Stimulated activated naive CD4-positive, alpha-beta T cell (primary cell): ENCODE results near the gene SULT1A1.
A peak's percentile ranks its signal among the peaks of the same experiment; 100 is the strongest.
"Not testable (repeated sequence)": the region's sequence is repeated elsewhere in the genome, so short reads cannot be mapped to it uniquely, and the experiment has no call there.

Experiments used
- DNase-seq, 6 experiments: peaks; one replicate each; lab custom pipeline; 2025; lab: John Stamatoyannopoulos, UW

SULT1A1 gene

DNA sequence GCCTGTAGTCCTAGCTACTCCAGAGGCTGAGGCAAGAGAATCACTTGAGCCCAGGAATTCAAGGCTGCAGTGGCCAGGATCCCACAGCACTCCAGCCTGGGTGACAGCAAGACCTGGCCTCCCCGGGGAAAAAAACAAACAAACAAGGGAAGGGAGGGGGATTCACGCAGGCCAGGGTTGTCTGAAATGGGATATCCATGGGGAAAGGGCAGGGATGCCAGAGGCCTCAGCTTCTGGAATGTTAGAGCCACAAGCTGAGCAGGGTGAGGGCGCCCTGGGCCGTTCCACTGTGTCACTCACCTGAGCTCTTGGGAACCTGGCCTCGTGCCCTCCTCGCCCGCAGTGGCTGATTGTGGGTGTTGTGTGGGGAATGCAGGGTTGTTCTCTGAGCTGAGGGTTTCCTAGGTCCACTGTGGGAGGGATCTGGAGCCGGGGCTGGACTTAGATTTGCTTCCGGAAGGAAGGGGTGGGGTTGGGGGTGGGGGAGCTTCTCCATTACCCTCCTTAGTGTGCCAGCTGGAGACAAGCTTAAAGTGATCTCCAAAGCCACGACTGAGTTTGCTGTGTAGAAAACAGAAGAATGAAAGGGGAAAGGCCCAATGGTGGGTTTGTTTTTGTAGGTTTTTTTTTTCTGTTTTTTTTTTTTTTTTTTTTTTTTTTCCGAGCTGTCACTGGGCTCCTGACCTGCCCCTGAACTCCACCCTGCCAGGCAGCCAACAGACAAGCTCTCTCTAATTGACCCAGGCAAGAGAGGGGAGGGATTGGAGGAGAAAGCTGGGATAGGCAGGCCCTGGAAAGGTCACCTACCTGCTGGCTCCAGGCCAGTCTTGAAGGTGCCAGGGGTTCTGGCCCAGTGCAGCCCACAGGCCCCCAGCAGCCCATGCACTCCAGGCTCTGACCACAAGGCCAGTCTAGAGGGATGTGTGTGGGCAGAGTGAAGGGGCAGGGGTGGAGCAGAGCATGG, at the start of gene SULT1A1:
Gene SULT1A1, minus strand, starts transcription at position 414 of the 964 bp plus-strand sequence. CDS start 1,189 bp downstream, outside the sequence.
- DNase-seq = peak in 1 of 6 experiments; percentile 13

DNA sequence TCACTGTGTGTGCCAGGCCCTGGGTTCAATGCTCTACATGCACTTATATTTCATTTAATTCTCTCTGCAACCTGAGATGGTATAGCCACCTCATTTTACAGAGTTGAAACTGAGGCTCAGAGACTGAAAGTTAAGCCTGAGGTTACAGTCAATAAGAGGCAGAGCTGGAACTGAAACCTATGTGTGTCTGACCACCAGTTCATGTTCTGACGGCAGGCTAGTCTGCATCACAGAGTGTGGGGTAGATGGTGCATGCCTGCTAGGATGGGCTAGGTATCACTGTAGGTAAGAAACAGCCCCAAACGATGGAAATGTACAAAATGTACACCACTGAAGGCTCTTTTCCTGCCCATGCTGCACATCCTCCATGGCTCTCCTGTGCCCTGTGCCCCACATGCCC, 30.1 kb upstream of the SULT1A1 start:
- DNase-seq = not testable (repeated sequence)

DNA sequence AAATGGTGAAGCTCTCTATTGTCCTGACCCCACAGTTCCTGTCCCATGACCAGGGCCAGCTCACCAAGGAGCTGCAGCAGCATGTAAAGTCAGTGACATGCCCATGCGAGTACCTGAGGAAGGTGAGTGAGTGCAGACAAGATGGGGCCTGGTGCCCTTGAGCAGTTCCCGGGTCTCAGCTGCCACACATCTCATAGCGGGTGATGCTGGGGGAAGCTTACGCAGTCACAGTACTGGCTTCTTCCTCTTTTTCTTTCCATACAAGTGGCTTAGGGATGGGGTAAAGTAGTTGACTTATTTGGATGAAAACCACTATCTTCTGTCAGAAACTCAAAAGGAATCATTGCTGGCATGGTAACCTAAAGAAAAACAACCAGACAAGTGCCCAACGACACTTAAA, 28.5 kb upstream of the SULT1A1 start:
- not testable (repeated sequence) for DNase-seq

DNA sequence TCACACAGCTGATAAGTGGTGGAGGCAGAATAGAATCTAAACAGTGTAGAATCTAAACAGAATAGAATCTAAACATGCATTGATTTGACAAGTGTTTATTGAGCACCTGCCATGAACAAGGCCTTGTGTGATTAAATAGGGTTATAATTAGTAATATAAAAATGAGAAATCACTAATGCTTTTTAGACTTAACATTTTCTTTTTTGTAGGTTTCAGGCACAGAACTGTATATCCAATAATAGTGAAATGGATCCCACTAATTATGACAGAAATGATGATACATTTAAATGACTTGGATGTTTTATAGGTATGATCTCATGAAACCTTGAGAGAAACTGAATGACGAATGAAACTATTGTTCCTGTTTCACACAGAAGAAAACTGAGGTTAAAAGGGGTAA, 27.9 kb upstream of the SULT1A1 start, which contains the start of gene NPIPB8:
Gene NPIPB8, plus strand, starts transcription at position 301 of the 400 bp plus-strand sequence. CDS start 296 bp downstream, outside the sequence.
- not testable (repeated sequence) for DNase-seq

DNA sequence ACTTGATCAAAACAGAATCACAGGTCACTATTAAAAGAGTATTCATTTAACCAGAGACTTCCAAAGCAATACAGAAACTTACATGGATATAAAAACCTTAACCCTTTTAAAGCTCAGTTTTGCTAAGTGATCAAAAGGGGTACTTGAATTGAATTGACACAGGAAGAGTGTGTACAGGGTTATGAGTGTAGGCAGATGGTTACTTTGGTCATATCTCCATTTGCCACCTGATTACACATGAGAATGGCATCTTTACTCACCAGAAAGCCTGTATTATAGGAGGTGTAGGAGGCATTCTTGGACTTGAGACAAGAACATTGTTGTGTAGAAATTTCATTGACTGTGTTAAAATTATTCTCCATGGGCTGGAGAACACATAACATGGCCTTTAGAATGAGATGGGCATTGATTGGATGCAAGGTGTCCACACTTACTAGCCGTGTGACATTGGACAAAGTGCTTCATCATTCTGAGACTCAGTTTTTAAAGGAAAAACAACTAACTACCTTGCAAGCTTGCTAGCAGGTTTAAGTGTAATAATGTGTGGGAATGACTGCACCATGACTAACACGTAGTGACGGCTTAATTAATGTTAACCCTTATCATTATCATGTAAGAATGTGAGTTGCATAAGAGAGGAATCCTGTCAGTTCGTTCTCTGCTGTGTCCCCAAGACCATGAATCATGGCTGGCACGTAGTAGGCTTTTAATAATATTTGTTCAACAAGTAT, 26.4 kb upstream of the SULT1A1 start:
- not testable (repeated sequence) for DNase-seq

DNA sequence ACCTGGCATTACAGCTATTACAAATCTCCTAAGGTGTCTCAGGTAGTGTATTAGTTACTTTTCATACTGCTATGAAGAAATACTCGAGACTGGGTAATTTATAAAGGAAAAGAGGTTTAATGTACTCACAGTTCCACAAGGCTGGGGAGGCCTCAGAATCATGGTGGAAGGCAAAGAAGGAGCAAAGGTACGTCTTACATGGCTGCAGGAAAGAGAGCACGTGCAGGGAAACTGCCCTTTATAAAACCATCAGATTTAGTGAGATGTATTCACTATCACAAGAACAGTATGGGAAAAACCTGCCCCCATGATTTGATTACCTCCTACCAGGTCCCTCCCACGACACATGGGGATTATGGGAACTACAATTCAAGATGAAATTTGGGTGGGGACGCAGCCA, 21.1 kb upstream of the SULT1A1 start:
- DNase-seq = not testable (repeated sequence)

DNA sequence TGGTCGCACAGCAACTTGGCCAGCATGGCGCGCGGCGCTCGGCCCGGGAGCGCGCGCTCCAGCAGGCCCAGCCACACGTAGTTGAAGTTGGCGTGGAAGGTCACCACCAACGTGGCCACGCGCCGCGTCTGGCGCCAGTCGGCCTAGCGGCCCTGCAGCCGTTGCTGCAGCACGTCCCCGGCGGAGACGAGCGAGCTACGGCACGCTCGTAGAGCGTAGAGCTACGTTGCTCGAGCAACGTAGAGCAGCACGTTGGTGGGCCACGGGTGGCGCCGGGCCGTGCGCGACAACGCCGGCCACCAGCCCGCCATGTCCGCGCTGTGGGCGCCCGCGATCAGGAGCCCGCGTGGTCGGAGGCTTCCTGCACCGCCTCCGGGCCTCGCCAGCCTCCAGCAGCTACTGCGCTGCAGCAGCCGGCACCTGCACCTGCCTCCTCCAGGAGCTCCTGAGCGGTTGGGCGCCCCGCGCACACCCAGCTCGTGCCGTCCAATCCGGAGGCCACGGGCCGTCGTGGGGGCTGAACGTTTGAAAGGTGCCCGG, 13.4 kb upstream of the SULT1A1 start:
- peak; percentile 48 to 71 (median 62) for DNase-seq

DNA sequence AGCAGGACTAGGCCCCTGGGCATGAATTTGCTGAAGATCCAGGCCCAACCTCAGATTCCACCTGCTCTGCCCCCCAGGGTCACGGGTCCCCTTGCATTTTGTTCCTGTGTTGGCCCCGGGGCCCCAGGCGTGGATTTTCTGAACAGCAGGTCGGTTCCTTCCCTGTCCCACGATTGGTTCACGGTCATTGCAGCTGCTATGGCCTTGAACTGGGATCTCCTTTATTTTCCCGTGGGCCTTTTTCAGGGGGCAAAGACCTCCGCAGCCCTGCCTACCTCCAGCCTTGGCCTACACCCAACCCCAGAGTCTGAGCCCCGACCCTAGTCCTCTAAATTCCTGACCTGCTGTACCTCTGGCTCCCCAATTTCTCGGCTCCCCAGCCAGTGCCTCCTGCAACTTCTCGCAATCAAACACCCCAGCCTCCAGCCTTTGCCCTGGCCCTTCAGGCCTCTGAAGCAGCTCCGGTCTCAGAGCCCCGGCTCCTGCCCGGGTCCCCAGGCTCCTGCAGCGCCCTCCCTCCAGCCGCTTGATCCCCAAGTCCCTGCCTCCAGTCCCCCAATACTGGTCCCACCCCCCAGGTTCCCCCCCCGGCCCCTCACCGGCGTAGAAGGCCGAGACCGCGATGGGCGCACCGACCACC, 12.8 kb upstream of the SULT1A1 start:
- peak in 1 of 6 experiments; percentile 28 for DNase-seq

DNA sequence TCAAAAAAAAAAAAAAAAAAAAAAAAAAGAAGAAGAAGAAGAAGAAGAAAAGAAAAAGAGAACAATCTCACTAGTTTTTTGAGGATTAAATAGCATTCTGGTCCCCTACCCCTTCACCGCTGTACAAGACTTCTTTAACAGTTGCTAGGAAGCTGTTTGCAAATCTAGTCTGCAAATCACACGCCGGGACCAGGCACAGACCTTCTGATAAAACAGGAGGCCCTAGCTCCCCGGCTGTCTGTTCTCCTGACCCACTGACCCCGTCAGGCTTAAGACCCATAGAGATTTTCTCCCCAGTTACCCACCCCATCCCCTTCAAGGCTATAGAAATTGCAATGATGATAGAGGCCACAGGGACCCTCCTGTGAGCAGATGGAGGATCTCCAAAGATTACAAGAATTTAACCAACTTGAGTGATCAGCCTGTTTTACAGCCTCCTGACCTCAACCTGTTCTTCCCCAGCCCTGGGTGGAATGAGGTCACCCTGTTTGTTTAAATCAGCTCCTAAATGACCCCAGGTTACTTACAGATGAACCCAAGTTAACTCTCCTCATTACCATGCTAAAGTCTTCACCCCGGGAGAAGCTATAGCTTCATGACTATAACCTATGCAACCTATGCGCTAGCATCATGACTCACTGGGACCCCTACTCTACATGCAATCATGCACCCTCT, 11.8 kb upstream of the SULT1A1 start:
- no peak for DNase-seq

DNA sequence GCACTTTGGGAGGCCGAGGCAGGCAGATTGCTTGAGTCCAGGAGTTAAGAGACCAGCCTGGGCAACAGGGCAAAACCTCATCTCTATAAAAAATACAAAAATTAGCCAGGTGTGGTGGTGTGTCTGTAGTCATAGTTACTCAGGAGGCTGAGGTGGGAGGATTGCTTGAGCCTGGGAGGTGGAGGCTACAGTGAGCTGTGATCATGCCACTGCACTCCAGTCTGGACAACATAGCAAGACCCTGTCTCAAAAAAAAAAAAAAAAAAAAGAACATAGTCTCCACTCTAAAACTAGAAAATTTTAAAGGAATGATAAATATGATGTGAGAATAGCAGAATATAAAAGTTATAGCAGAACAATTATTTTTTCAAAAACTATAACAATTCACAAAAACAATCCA, 10.5 kb upstream of the SULT1A1 start:
- DNase-seq = not testable (repeated sequence)

DNA sequence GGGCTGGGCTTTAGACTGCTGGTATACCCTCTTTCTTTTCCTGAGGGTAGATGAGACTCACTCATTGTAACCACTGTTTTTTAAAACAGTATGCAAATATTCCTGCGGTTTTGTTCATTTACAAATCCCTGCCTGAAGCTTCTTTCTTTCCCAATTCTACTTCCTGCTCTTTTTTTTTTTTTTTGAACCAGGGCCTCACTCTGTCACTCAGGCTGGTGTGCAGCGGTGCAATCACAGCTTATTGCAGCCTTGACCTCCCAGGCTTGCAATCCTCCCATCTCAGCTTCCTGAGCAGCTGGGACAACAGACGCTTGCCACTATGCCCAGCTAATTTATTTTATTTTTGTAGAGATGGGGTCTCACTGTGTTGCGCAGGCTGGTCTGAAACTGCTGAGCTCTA, 8.0 kb upstream of the SULT1A1 start:
- no peak for DNase-seq

DNA sequence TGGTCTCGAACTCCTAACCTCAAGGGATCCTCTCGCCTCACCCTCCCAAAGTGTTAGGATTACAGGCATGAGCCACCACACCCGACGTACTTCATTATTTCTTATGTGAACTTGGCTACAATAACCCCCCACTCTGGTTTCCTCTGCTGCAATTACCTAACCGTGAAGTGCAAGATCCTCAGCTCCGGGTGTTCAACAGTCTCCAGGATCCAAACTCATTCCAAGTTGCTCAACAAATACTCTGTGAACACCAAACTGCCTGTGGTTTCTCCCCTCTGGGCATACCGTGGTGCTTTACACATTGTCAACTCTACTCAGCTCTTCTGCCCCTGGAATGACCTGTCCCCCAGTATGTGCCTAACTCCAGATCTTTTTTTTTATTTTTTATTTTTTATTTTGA, 6.8 kb upstream of the SULT1A1 start:
- DNase-seq = no peak

DNA sequence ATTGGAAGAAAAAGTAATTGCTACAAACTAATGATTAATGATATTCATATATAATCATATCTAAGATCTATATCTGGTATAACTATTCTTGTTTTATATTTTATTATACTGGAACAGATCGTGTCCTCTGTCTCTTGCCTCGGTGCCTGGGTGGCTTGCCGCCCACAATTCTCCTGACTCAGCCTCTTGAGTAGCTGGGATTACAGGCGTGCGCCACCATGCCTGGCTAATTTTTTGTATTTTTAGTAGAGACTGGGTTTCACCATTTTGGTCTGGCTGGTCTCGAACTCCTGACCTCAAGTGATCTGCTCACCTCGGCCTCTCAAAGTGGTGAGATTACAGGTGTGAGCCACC, 6.4 kb upstream of the SULT1A1 start:
- not testable (repeated sequence) for DNase-seq

DNA sequence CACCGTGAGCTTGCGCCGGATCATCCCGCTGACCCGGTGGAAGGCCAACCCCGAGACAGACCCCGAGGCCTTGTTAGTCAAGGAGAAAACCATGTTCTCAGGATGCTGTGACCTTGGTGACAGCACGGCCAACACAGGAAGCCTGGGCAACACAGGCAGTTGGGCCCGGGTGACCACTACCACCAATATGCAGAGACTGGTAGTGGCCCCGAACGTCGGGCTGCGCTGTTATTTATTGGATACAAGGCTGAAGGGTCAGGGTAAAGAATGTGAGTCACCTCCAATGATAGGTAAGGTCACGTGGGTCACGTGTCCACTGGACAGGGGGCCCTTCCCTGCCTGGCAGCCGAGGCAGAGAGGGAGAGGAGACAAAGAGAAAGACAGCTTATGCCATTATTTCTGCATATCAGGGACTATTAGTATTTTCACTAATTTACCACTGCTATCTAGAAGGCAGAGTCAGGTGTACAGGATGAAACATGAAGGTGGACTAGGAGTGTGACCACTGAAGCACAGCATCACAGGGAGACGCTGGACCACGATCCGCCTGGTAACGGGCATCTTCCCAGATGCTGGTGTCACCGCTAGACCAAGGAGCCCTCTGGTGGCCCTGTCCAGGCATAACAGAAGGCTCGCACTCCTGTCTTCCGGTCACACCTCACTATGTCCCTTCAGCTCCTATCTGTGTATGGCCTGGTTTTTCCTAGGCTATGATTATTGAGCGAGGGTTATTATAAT, 5.8 kb upstream of the SULT1A1 start:
- DNase-seq = peak in 2 of 6 experiments; percentile 4 to 13

DNA sequence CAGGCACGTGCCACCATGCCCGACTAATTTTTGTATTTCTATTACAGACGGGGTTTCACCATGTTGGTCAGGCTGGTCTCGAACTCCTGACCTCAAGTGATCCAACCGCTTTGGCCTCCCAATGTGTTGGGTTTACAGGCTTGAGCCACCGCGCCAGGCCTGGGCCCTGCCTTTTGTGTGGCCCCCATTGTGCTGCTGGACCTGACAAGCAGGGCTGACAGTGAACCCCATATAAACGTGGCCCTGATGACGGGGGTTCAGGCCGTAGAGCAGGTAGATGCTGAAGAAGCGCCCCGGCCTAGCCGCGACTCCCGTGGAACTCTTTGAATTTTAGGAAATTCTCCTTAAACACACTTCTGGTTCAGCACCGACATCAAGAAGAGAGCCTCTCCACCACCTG, 4.7 kb upstream of the SULT1A1 start:
- DNase-seq = not testable (repeated sequence)

DNA sequence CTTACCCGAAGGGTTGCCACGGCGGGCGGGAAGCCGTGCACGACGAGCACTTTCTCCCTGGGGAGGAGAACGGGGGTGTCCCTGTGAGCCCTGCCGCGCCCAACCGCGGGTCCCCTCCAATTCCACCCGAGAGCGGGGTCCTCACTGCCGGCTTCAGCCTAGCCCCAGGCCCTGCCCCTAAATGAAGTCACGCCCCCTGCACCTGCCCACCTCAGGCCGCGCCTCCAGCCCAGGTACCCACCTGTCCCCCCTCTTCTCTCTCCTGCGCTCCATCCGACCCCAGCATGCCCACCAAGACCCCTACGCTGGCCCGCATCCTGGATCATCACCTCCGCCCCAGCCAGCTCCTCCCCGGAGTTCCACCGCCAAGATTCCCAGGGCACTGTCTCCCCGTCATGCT, 4.1 kb upstream of the SULT1A1 start:
- DNase-seq = not testable (repeated sequence)

DNA sequence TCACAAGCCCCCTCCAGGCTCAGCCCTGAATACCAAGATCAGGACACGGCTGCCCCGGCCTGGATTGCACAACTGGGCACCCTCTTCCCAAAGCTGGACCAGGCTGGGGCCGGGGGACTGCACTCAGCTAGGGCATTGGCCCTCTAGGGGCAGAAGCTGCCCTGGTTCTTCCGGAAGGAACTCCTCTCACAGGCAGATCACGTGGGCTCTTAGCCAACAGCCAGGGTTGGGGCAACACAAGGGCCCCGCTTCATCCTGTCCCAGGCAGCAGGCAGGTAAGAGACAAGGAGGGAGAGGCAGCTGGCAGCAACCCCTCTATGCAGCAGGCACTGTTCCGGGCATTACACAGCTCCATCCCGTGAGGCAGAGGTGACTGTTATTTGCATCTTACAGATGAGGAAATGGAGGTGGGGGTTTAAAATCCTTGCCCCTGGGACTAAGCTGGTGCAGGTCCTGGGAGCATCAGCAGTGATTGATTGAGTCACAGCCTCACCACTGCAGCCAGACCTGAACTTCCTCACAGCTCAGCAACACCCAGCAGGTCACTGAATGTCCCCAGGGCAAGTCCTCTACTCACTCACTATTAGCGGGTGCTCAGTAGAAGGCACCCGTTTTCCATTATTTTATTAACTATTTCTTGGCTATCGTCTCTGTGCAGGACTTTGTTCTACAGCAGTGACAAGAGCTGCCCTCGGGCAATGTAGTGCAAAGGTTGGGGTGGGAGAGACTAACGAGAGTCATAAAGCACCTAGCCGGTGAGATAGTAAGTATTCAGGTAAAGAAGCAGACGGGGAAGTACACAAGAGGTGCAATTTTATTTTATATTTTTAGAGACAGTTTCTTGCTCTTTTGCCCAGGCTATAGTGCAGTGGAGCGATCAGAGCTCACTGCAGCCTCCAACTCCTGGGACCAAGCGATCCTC, 2.8 kb upstream of the SULT1A1 start:
- DNase-seq = not testable (repeated sequence)

DNA sequence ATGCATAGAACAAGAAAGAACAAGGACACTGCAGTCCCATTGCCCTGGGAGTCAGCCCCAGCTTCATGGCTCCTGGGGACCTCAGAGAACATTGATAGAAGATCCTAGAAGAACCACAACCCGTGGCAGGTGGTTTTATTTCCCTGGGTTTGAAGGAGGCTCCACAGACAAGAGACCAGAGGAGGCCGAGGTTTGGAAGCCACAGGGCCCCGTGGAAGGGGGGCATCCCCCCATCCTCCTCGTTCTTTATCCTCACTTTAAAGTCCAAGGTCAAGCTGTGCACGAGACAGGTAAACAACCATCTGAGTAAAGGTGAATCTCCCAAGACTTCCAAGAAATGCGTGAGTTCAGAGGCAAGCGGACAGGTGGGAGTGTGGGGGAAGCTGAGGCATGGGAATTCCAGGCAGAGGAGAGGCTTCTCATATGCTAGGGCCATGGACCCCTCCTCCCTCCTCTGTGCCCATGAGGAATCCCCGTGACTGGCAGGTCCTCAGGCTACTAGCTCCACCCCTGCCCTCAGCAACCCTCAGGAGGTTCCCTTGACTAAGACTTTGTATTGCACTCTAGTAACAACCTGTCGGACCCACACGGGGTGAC, 849 bp upstream of the SULT1A1 start:
- DNase-seq = no peak
